ENCODE data around the gene TOB2. TPM values are rescaled to one million over a fixed set of nuclear protein-coding genes. Genes with fewer than 3 reads are reported as not detected.

Gene TOB2
- total RNA-seq, 1 donor from 2014 or later = 33.4 TPM

GRCh38 chr22:41485033-41485432 is 38.4 kb upstream of the TOB2 start:
- TF ChIP-seq CTCF (conservative IDR thresholded peaks at IDR 0.05; ENCODE audit: low read depth, low read length) = no peak
- DNase-seq (ENCODE audit: low read depth) = no peak
- no peak overlapping the region for H3K4me3 ChIP-seq (ENCODE audit: low read depth, low read length)

- no peak overlapping the region for H3K4me3 ChIP-seq (ENCODE audit: low read depth, low read length)
- no peak for DNase-seq (ENCODE audit: low read depth)
- no peak for TF ChIP-seq CTCF (conservative IDR thresholded peaks at IDR 0.05; ENCODE audit: low read depth, low read length)
These were observed 35.8 kb upstream of the TOB2 start for GRCh38 chr22:41482319-41482935.

- H3K4me3 ChIP-seq (ENCODE audit: low read depth, low read length) = no peak overlapping the region
- no peak for TF ChIP-seq CTCF (conservative IDR thresholded peaks at IDR 0.05; ENCODE audit: low read depth, low read length)
- DNase-seq (ENCODE audit: low read depth) = no peak
These were observed 35.3 kb upstream of the TOB2 start for GRCh38 chr22:41481925-41482318.

- no peak overlapping the region for H3K4me3 ChIP-seq (ENCODE audit: low read depth, low read length)
- TF ChIP-seq CTCF (conservative IDR thresholded peaks at IDR 0.05; ENCODE audit: low read depth, low read length) = no peak
- no peak for DNase-seq (ENCODE audit: low read depth)
These were observed 34.7 kb upstream of the TOB2 start for GRCh38 chr22:41481131-41481830.

GRCh38 chr22:41480397-41480735 is 33.8 kb upstream of the TOB2 start:
- no peak for DNase-seq (ENCODE audit: low read depth)
- no peak for TF ChIP-seq CTCF (conservative IDR thresholded peaks at IDR 0.05; ENCODE audit: low read depth, low read length)
- no peak overlapping the region for H3K4me3 ChIP-seq (ENCODE audit: low read depth, low read length)

GRCh38 chr22:41479671-41480396 is 33.2 kb upstream of the TOB2 start:
- no peak overlapping the region for H3K4me3 ChIP-seq (ENCODE audit: low read depth, low read length)
- no peak for DNase-seq (ENCODE audit: low read depth)
- TF ChIP-seq CTCF (conservative IDR thresholded peaks at IDR 0.05; ENCODE audit: low read depth, low read length) = peak; percentile 8
